H1 (cell line): ENCODE results near the gene CEP68. TPM values are rescaled to one million over a fixed set of nuclear protein-coding genes. Genes with fewer than 3 reads are reported as not detected.
A peak's percentile ranks its signal among the peaks of the same experiment; 100 is the strongest.

ENCODE experiments used
- CTCF ChIA-PET: fragments of 300-600 bp; sonication (Branson Sonifier 250); formaldehyde crosslinking; loops from one replicate; lab custom pipeline; 2021; ENCODE audit not compliant: partially characterized antibody; lab: Charles Lee
- POLR2A ChIA-PET: fragments of 300-600 bp; sonication (Branson Sonifier 250); formaldehyde crosslinking; loops from one replicate; lab custom pipeline; 2021; ENCODE audit warnings: inconsistent platforms; ENCODE audit not compliant: partially characterized antibody; lab: Charles Lee
- DNase-seq, 2 experiments: peaks; one replicate each; pipeline versions ENCODE4 v3.0.0 to v3.0.0-alpha.2; 2010 to 2022; ENCODE audit warnings: low spot score in 2 of 2, low read depth in 1 of 2, mixed read lengths in 1 of 2
- FAIRE-seq: peaks from 2 replicates; lab custom pipeline; 2011; peaks lifted over from hg19 to GRCh38; lab: Jason Lieb, UNC
- H2AFZ ChIP-seq: 2 replicates; pipeline ENCODE4 v1.8.1; 2012; ENCODE audit warnings: low read length, inconsistent platforms
- H2AK5ac ChIP-seq: 2 replicates; pipeline ENCODE4 v1.6.1; 2013; ENCODE audit warnings: low read depth, low read length
- H2BK120ac ChIP-seq: replicated peaks from 2 replicates; pipeline ENCODE3; 2013; ENCODE audit warnings: low read depth, low read length, inconsistent platforms
- H2BK12ac ChIP-seq: 2 replicates; pipeline ENCODE4 v1.6.1; 2013; ENCODE audit warnings: low read depth, low read length
- H2BK15ac ChIP-seq: 2 replicates; pipeline ENCODE4 v1.6.1; 2013; ENCODE audit warnings: low read length
- H2BK20ac ChIP-seq: 2 replicates; pipeline ENCODE4 v1.6.1; 2013; ENCODE audit warnings: low read length
- H2BK5ac ChIP-seq: 2 replicates; pipeline ENCODE4 v1.6.1; 2013; ENCODE audit warnings: low read depth, low read length
- H3K14ac ChIP-seq: 2 replicates; pipeline ENCODE4 v1.6.1; 2013; ENCODE audit warnings: inconsistent platforms; ENCODE audit not compliant: insufficient read length
- H3K18ac ChIP-seq: 2 replicates; pipeline ENCODE4 v1.6.1; 2013; ENCODE audit warnings: low read length; ENCODE audit errors: extremely low read depth
- H3K23ac ChIP-seq: 2 replicates; pipeline ENCODE4 v1.6.1; 2013; ENCODE audit warnings: inconsistent platforms; ENCODE audit not compliant: insufficient read length
- H3K23me2 ChIP-seq: 2 replicates; pipeline ENCODE4 v1.6.1; 2013; ENCODE audit warnings: low read depth, low read length
- H3K27ac ChIP-seq: 2 replicates; pipeline ENCODE4 v1.6.1; 2011; ENCODE audit warnings: low read depth, low read length, inconsistent platforms
- H3K27me3 ChIP-seq, 4 experiments: replicated peaks in 1 of 4; 1 replicate in 1 of 4; 2 replicates in 3 of 4; pipeline versions ENCODE4 v1.6.1 to v1.8.1; 2011 to 2013; ENCODE audit warnings: low read length in 3 of 4, mild to moderate bottlenecking in 3 of 4, inconsistent platforms in 2 of 4, mixed read lengths in 2 of 4, moderate library complexity in 1 of 4; ENCODE audit not compliant: control insufficient read depth in 3 of 4, insufficient read depth in 3 of 4; ENCODE audit errors: extremely low read depth in 1 of 4
- H3K36me3 ChIP-seq, 4 experiments: 2 replicates each; pipeline versions ENCODE4 v1.6.1 to v1.8.1; 2011 to 2013; ENCODE audit warnings: mild to moderate bottlenecking in 4 of 4, low read length in 3 of 4, moderate library complexity in 2 of 4, control low read depth in 1 of 4, inconsistent platforms in 1 of 4; ENCODE audit not compliant: insufficient read depth in 4 of 4, control insufficient read depth in 2 of 4
- H3K4ac ChIP-seq: replicated peaks from 2 replicates; pipeline ENCODE3; 2013; ENCODE audit warnings: low read length, low read depth, mixed read lengths, inconsistent platforms; ENCODE audit not compliant: insufficient read length
- H3K4me1 ChIP-seq, 4 experiments: replicated peaks in 1 of 4; 1 replicate in 1 of 4; 2 replicates in 3 of 4; pipeline versions ENCODE4 v1.6.1 to v1.8.1; 2011 to 2013; ENCODE audit warnings: low read length in 3 of 4, inconsistent platforms in 2 of 4, mixed read lengths in 1 of 4; ENCODE audit not compliant: insufficient read depth in 4 of 4, control insufficient read depth in 3 of 4
- H3K4me2 ChIP-seq, 2 experiments: 2 replicates each; pipeline versions ENCODE4 v1.6.1 to v1.8.1; 2011 to 2013; ENCODE audit warnings: low read depth in 2 of 2, low read length in 2 of 2, control low read depth in 1 of 2, inconsistent platforms in 1 of 2, mild to moderate bottlenecking in 1 of 2; ENCODE audit not compliant: insufficient read depth in 1 of 2
- H3K4me3 ChIP-seq, 4 experiments: fragments of 200-600, 300-600 bp in 1 of 4; sonication (generic), shearing (Covaris generic), sonication (Bioruptor Twin) in 1 of 4; 2 replicates each; pipeline versions ENCODE4 v1.5.1 to v1.8.1; 2011 to 2016; ENCODE audit warnings: low read length in 4 of 4, low read depth in 3 of 4, control low read depth in 2 of 4, inconsistent platforms in 2 of 4, mild to moderate bottlenecking in 2 of 4, mixed read lengths in 1 of 4, moderate library complexity in 1 of 4; ENCODE audit not compliant: insufficient read depth in 2 of 4; ENCODE audit errors: extremely low read depth in 1 of 4
- H3K56ac ChIP-seq: replicated peaks from 2 replicates; pipeline ENCODE3; 2013; ENCODE audit warnings: low read depth, mild to moderate bottlenecking, mixed read lengths, low read length, inconsistent platforms; ENCODE audit not compliant: insufficient read length
- H3K79me1 ChIP-seq: 2 replicates; pipeline ENCODE4 v1.6.1; 2013; ENCODE audit warnings: low read depth, low read length, control low read depth
- H3K79me2 ChIP-seq, 2 experiments: 2 replicates each; pipeline versions ENCODE4 v1.6.1 to v1.8.1; 2012 to 2013; ENCODE audit warnings: low read length in 2 of 2, mild to moderate bottlenecking in 2 of 2, inconsistent platforms in 1 of 2; ENCODE audit not compliant: insufficient read depth in 2 of 2, control insufficient read depth in 1 of 2
- H3K9ac ChIP-seq, 4 experiments: replicated peaks in 1 of 4; 1 replicate in 1 of 4; 2 replicates in 3 of 4; pipeline versions ENCODE4 v1.6.1 to v1.8.1; 2011 to 2013; ENCODE audit warnings: low read depth in 3 of 4, low read length in 3 of 4, control low read depth in 2 of 4, mild to moderate bottlenecking in 2 of 4, moderate library complexity in 2 of 4, inconsistent platforms in 1 of 4; ENCODE audit errors: extremely low read depth in 1 of 4
- H3K9me3 ChIP-seq, 2 experiments: 2 replicates each; pipeline versions ENCODE4 v1.6.1 to v1.8.1; 2012 to 2013; ENCODE audit warnings: mild to moderate bottlenecking in 2 of 2, moderate library complexity in 2 of 2, control low read depth in 1 of 2, inconsistent platforms in 1 of 2, low read depth in 1 of 2, low read length in 1 of 2, mixed read lengths in 1 of 2; ENCODE audit not compliant: insufficient read depth in 2 of 2
- H4K20me1 ChIP-seq, 2 experiments: replicated peaks in 1 of 2; 2 replicates each; pipeline versions ENCODE3 to v1.8.1; 2011 to 2013; ENCODE audit warnings: inconsistent platforms in 2 of 2, low read length in 2 of 2, mild to moderate bottlenecking in 1 of 2; ENCODE audit not compliant: insufficient read depth in 2 of 2, control insufficient read depth in 1 of 2
- H4K5ac ChIP-seq: 2 replicates; pipeline ENCODE4 v1.6.1; 2013; ENCODE audit warnings: low read length, low read depth, mixed read lengths, inconsistent platforms; ENCODE audit not compliant: insufficient read length
- H4K8ac ChIP-seq: 2 replicates; pipeline ENCODE4 v1.8.0; 2013; ENCODE audit warnings: mild to moderate bottlenecking, moderate library complexity, low read length, inconsistent platforms; ENCODE audit not compliant: insufficient read depth; ENCODE audit errors: extremely low read depth
- H4K91ac ChIP-seq: replicated peaks from 2 replicates; pipeline ENCODE3; 2013; ENCODE audit warnings: low read length, mixed read lengths, inconsistent platforms; ENCODE audit not compliant: insufficient read length
- BACH1 ChIP-seq: IDR thresholded peaks from 2 replicates; pipeline ENCODE4 v1.6.1; 2012; ENCODE audit warnings: low read length, improper control_type of control experiment
- CREB1 ChIP-seq: IDR thresholded peaks from 2 replicates; pipeline ENCODE4 v1.6.1; 2012; ENCODE audit warnings: inconsistent platforms
- MAFK ChIP-seq: IDR thresholded peaks from 2 replicates; pipeline ENCODE4 v1.6.1; 2012; ENCODE audit warnings: low read depth, mild to moderate bottlenecking, improper control_type of control experiment, low read length
- NRF1 ChIP-seq: IDR thresholded peaks from 2 replicates; pipeline ENCODE4 v1.6.1; 2011; ENCODE audit warnings: mild to moderate bottlenecking, low read depth, low read length, improper control_type of control experiment
- RAD21 ChIP-seq, 2 experiments: IDR thresholded peaks in 1 of 2; conservative IDR thresholded peaks in 1 of 2; 2 replicates each; pipeline ENCODE4 v1.6.1; 2011; ENCODE audit warnings: low read depth in 2 of 2, low read length in 2 of 2, improper control_type of control experiment in 1 of 2, inconsistent platforms in 1 of 2, mild to moderate bottlenecking in 1 of 2, moderate library complexity in 1 of 2
- WGBS, 2 experiments: shearing (Covaris generic) in 1 of 2; methylation state at CpG; one replicate each; pipeline versions ENCODE4 v1.1.6 to v1.1.7; 2013 to 2015; ENCODE audit warnings: low lambda C conversion rate in 2 of 2, mixed read lengths in 2 of 2, inconsistent platforms in 1 of 2, low coverage in 1 of 2, missing lambda C conversion rate in 1 of 2; ENCODE audit not compliant: insufficient replicate concordance in 2 of 2, insufficient coverage in 1 of 2, insufficient read length in 1 of 2; ENCODE audit errors: extremely low coverage in 1 of 2, missing lambda C conversion rate in 1 of 2; 5-methylcytosine and 5-hydroxymethylcytosine counted together
- polyA plus RNA-seq, 7 experiments: library from polyadenylated mRNA; depleted of rRNA in 3 of 7; stranded (reverse) in 5 of 7; unstranded in 2 of 7; fragments of >200 nt in 5 of 7; fragments of 200-250 nt in 2 of 7; gene quantifications; 1 replicate in 5 of 7; 2 replicates in 1 of 7; 4 replicates in 1 of 7; pipeline versions ENCODE4 v1.2.1 to v1.2.3, GENCODE V29; 2011 to 2013; ENCODE audit warnings: missing spikeins in 2 of 7, mixed read lengths in 2 of 7
- total RNA-seq: library from RNA; stranded (reverse); fragmentation: NEBNext Ultra II Directional; extraction: Animal tissue kit (Norgen Biotek cat#: 25700); gene quantifications from 2 replicates; pipeline ENCODE4 v1.2.1, GENCODE V29; 2021

Gene CEP68
- total and polyA plus RNA-seq, 2 of the 8 experiments (the other 6 are each of a cell fraction or from before 2014, with no cell fraction given): 23.2 to 24.7 TPM

- H3K4me3 ChIP-seq: no peak overlapping the region
- H3K79me1 ChIP-seq: no peaks in the 10 kb centered on the region; the same call in 1 of the 2 replicates
- no peak overlapping the region for H3K9ac ChIP-seq
- POLR2A ChIA-PET: interaction anchor here (1.0 kb wide), 1 partner anchor 23 kb away, joined by 4 read pairs; the partner anchor contains the start of gene CEP68
- CTCF ChIA-PET: interaction anchor here (0.6 to 2.9 kb wide), 5 partner anchors 54 to 119 kb away, joined by 3 to 22 read pairs (median 5); no protein-coding TSS in a partner anchor
- H3K79me2 ChIP-seq: no peaks in the 10 kb centered on the region
- H3K56ac ChIP-seq: no peak overlapping the region
- H4K5ac ChIP-seq: no peak overlapping the region
- no peak overlapping the region for H3K18ac ChIP-seq
- H2AK5ac ChIP-seq: no peak overlapping the region
- H3K9me3 ChIP-seq: no peaks in the 10 kb centered on the region
- H2BK5ac ChIP-seq: no peak overlapping the region
- H2BK20ac ChIP-seq: no peak overlapping the region
- H3K4me2 ChIP-seq: no peak overlapping the region
- H2BK120ac ChIP-seq: no peak overlapping the region
- H2BK12ac ChIP-seq: no peak overlapping the region
- FAIRE-seq: no peak
- no peak overlapping the region for H2AFZ ChIP-seq
- no peaks in the 10 kb centered on the region for H3K27me3 ChIP-seq
- H3K23me2 ChIP-seq: no peaks in the 10 kb centered on the region
- H3K14ac ChIP-seq: no peak overlapping the region
- no peak overlapping the region for H4K8ac ChIP-seq
- H4K20me1 ChIP-seq: no peaks in the 10 kb centered on the region
- H3K4ac ChIP-seq: no peak overlapping the region
- H4K91ac ChIP-seq: no peak overlapping the region
- no peak overlapping the region for H2BK15ac ChIP-seq
- peaks cover 7 to 21% (median 15%) of the 10 kb centered on the region in 4 experiments; a peak in 6 of 7 replicates for H3K4me1 ChIP-seq
- H3K36me3 ChIP-seq: no peaks in the 10 kb centered on the region; a peak in 2 of 8 replicates
- H3K27ac ChIP-seq: no peak overlapping the region
- TF ChIP-seq BACH1 (no peak), MAFK (no peak), NRF1 (no peak), CREB1 (no peak), RAD21 (IDR thresholded peaks at IDR 0.05 in 1 of 2, conservative IDR thresholded peaks at IDR 0.05 in 1 of 2; ENCODE audit: low read depth in 2 of 2, low read length in 2 of 2) (peak; percentile 34 to 43)
- H3K23ac ChIP-seq: no peak overlapping the region
- 82% methylated on average over 1 of the region's 4 CpGs; no CpG with 5 or more reads in 1 of the 2 experiments for WGBS, 2 experiments
- no peak for DNase-seq
Measured at GRCh38 chr2:65033178-65033577, 23.0 kb upstream of the CEP68 start.
